ENCODE data around the gene CGNL1. TPM values are rescaled to one million over a fixed set of nuclear protein-coding genes. Genes with fewer than 3 reads are reported as not detected.

CGNL1 gene
- total and polyA plus RNA-seq, 8 donors, result 7.3 to 35.8 (median 24.2) TPM

GRCh38 chr15:57411945-57412768 is 35.9 kb downstream of the CGNL1 start:
- TF ChIP-seq CTCF (IDR thresholded peaks at IDR 0.05), result no peak
- DNase-seq (no peak), FAIRE-seq (no peak), ATAC-seq (no peak)
- intact Hi-C loops (cut with DNase I), result no loop called here
- Histone ChIP-seq H3K9me3 (no peaks in the 10 kb centered on the region), H3K4me1 (no peaks in the 10 kb centered on the region), H3K36me3 (no peaks in the 10 kb centered on the region), H3K27me3 (no peaks in the 10 kb centered on the region), H3K27ac (no peak overlapping the region), H3K4me3 (no peak overlapping the region)
- WGBS, 2 donors, result 85 to 86% methylated on average over 12 of the region's 12 CpGs

GRCh38 chr15:57415602-57416001 is 39.3 kb downstream of the CGNL1 start:
- ATAC-seq (no peak), FAIRE-seq (no peak), DNase-seq (no peak)
- whole genome bisulfite sequencing, 2 donors, result 90 to 95% methylated on average over 7 of the region's 7 CpGs
- Histone ChIP-seq H3K27ac (no peak overlapping the region), H3K27me3 (no peaks in the 10 kb centered on the region), H3K9me3 (no peaks in the 10 kb centered on the region), H3K4me1 (no peaks in the 10 kb centered on the region), H3K4me3 (no peak overlapping the region), H3K36me3 (no peaks in the 10 kb centered on the region)
- intact Hi-C loops (cut with DNase I), result no loop called here
- TF ChIP-seq CTCF (IDR thresholded peaks at IDR 0.05), result no peak

- intact Hi-C loops (cut with DNase I), result no loop called here
- no peak for TF ChIP-seq CTCF (IDR thresholded peaks at IDR 0.05)
- no peak for FAIRE-seq
- WGBS, 2 donors, result 95 to 97% methylated on average over 13 of the region's 13 CpGs
- H3K9me3 ChIP-seq, result no peaks in the 10 kb centered on the region
- H3K27me3 ChIP-seq, result no peaks in the 10 kb centered on the region
- no peak overlapping the region for H3K4me3 ChIP-seq
- H3K27ac ChIP-seq, result no peak overlapping the region
- no peak for DNase-seq
- H3K36me3 ChIP-seq, result no peaks in the 10 kb centered on the region
- peaks cover 3 to 18% (median 12%) of the 10 kb centered on the region in 3 donors for H3K4me1 ChIP-seq
- no peak for ATAC-seq
Measured at GRCh38 chr15:57418635-57419034, 42.3 kb downstream of the CGNL1 start.

- Histone ChIP-seq H3K27ac (no peak overlapping the region), H3K36me3 (no peaks in the 10 kb centered on the region), H3K4me3 (no peak overlapping the region), H3K4me1 (peaks cover 3 to 18% (median 12%) of the 10 kb centered on the region in 3 donors), H3K27me3 (no peaks in the 10 kb centered on the region), H3K9me3 (no peaks in the 10 kb centered on the region)
- no peak for FAIRE-seq
- TF ChIP-seq CTCF (IDR thresholded peaks at IDR 0.05), result no peak
- WGBS, 2 donors, result 86 to 89% methylated on average over 2 of the region's 2 CpGs
- DNase-seq, result no peak
- intact Hi-C loops (cut with DNase I), result no loop called here
- no peak for ATAC-seq
Measured at GRCh38 chr15:57419335-57419734, 43.0 kb downstream of the CGNL1 start.

- ATAC-seq, result no peak
- Histone ChIP-seq H3K27ac (peak overlapping the region in 2 of 4 donors; percentile 4 to 55), H3K4me1 (peaks cover 3 to 18% (median 12%) of the 10 kb centered on the region in 3 donors), H3K4me3 (no peak overlapping the region), H3K27me3 (no peaks in the 10 kb centered on the region), H3K9me3 (no peaks in the 10 kb centered on the region), H3K36me3 (no peaks in the 10 kb centered on the region)
- no peak for DNase-seq
- FAIRE-seq, result no peak
- intact Hi-C loops (cut with DNase I), result no loop called here
- no peak for TF ChIP-seq CTCF (IDR thresholded peaks at IDR 0.05)
- WGBS, 2 donors, result 92 to 98% methylated on average over 3 of the region's 3 CpGs
Measured at GRCh38 chr15:57421110-57421509, 44.8 kb downstream of the CGNL1 start.
